Small intestine (tissue), 7 donors: ENCODE measurements around the gene CHIT1. TPM values are rescaled to one million over a fixed set of nuclear protein-coding genes. Genes with fewer than 3 reads are reported as not detected.

ENCODE experiments used
- DNase-seq, 2 donors: peaks; one replicate each; pipeline versions ENCODE4 v3.0.0 to v3.0.0-alpha.2; 2013
- FAIRE-seq: peaks from 2 replicates; lab custom pipeline; 2012; peaks lifted over from hg19 to GRCh38; lab: Jason Lieb, UNC
- H3K27ac ChIP-seq, 3 donors: one replicate each; pipeline ENCODE4 v1.5.1; 2013; ENCODE audit warnings: low read length in 2 of 3, mild to moderate bottlenecking in 2 of 3, control low read depth in 1 of 3, inconsistent platforms in 1 of 3, low read depth in 1 of 3, moderate library complexity in 1 of 3
- H3K27me3 ChIP-seq, 3 donors: one replicate each; pipeline ENCODE4 v1.6.1; 2013; ENCODE audit warnings: low read length in 3 of 3, inconsistent platforms in 1 of 3; ENCODE audit not compliant: control insufficient read depth in 3 of 3, insufficient read depth in 3 of 3
- H3K36me3 ChIP-seq, 3 donors: one replicate each; pipeline ENCODE4 v1.6.1; 2013; ENCODE audit warnings: low read length in 3 of 3, inconsistent platforms in 1 of 3, low read depth in 1 of 3, mild to moderate bottlenecking in 1 of 3, moderate library complexity in 1 of 3; ENCODE audit not compliant: control insufficient read depth in 3 of 3, insufficient read depth in 2 of 3
- H3K4me1 ChIP-seq, 3 donors: one replicate each; pipeline ENCODE4 v1.6.1; 2013; ENCODE audit warnings: low read length in 2 of 3, inconsistent platforms in 1 of 3, low read depth in 1 of 3, mild to moderate bottlenecking in 1 of 3, moderate library complexity in 1 of 3; ENCODE audit not compliant: control insufficient read depth in 3 of 3, insufficient read depth in 2 of 3
- H3K4me3 ChIP-seq, 3 donors: one replicate each; pipeline ENCODE4 v1.5.1; 2013; ENCODE audit warnings: low read length in 3 of 3, control low read depth in 1 of 3, inconsistent platforms in 1 of 3, low read depth in 1 of 3, mild to moderate bottlenecking in 1 of 3, moderate library complexity in 1 of 3
- H3K9me3 ChIP-seq, 2 donors: one replicate each; pipeline ENCODE4 v1.6.1; 2013; ENCODE audit warnings: low read depth in 1 of 2, low read length in 1 of 2; ENCODE audit not compliant: control insufficient read depth in 2 of 2, insufficient read depth in 1 of 2
- WGBS, 3 donors: extraction: QIAGEN DNeasy Blood & Tissue Kit; methylation state at CpG; one replicate each; pipeline ENCODE4 v1.1.7; 2013; 5-methylcytosine and 5-hydroxymethylcytosine counted together
- polyA plus RNA-seq, 4 donors: library from polyadenylated mRNA; stranded (reverse) in 3 of 4; unstranded in 1 of 4; fragments of 200-250 nt in 3 of 4; fragments of 120-200 nt in 1 of 4; gene quantifications; one replicate each; pipeline versions ENCODE4 v1.2.1 to v1.2.3, GENCODE V29; 2013
- donor health status: healthy with polysubstance abuse.
- donor health status: control.
- donor health status: control.
- donor health status: Bipolar disorder and iron deficiency.
- donor health status: healthy.

The CHIT1 gene
- polyA plus RNA-seq, 4 donors = 0.07 to 0.43 TPM; not detected in 2

- DNase-seq = no peak
- WGBS, 3 donors = 78 to 91% (median 91%) methylated on average over 6 of the region's 6 CpGs
- H3K27ac ChIP-seq = peak overlapping the region in 1 of 3 donors; percentile 67
- FAIRE-seq = no peak
- H3K4me3 ChIP-seq = no peak overlapping the region
- H3K36me3 ChIP-seq = no peaks in the 10 kb centered on the region
- H3K4me1 ChIP-seq = no peaks in the 10 kb centered on the region
- peaks cover 0 to 8% (median 0%) of the 10 kb centered on the region in 3 donors for H3K27me3 ChIP-seq
- no peaks in the 10 kb centered on the region for H3K9me3 ChIP-seq
Measured at GRCh38 chr1:203199481-203199815, 30.0 kb downstream of the CHIT1 start.

- Histone ChIP-seq H3K27ac (no peak overlapping the region), H3K4me1 (no peaks in the 10 kb centered on the region), H3K36me3 (no peaks in the 10 kb centered on the region), H3K4me3 (no peak overlapping the region), H3K9me3 (no peaks in the 10 kb centered on the region), H3K27me3 (peaks cover 0 to 8% (median 0%) of the 10 kb centered on the region in 3 donors)
- DNase-seq = no peak
- no peak for FAIRE-seq
- 72 to 88% (median 84%) methylated on average over 3 of the region's 3 CpGs for WGBS, 3 donors
Measured at GRCh38 chr1:203199002-203199401, 30.5 kb downstream of the CHIT1 start.

DNA sequence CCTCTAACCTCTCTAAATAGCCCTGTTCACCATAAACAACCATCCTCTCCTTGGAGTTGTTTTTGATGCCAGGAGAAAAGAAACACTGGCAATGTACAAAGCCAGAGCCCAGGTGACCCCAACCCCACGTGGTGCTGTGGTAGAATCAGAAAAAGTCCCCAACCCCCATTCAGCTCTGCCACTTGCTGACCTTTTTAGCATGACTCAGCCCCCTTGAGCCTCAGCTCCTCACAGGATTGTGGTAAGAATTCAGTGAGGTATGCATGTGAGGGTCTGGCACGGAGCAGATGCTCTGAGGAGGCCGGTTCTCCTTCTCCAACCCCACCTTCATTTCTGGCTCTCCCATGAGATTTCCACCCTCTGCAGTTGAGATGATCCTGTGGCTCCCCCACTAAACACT lies 31.8 kb downstream of the CHIT1 start:
- peaks cover 0 to 8% (median 0%) of the 10 kb centered on the region in 3 donors for H3K27me3 ChIP-seq
- no peak overlapping the region for H3K27ac ChIP-seq
- WGBS, 3 donors = 48 to 51% (median 48%) methylated on average over 3 of the region's 3 CpGs
- H3K36me3 ChIP-seq = no peaks in the 10 kb centered on the region
- DNase-seq (no peak), FAIRE-seq (no peak)
- no peak overlapping the region for H3K4me3 ChIP-seq
- H3K9me3 ChIP-seq = no peaks in the 10 kb centered on the region
- no peaks in the 10 kb centered on the region for H3K4me1 ChIP-seq

- WGBS, 3 donors = 79 to 97% (median 91%) methylated on average over 3 of the region's 3 CpGs
- H3K27ac ChIP-seq = peak overlapping the region in 1 of 3 donors; percentile 3
Measured at GRCh38 chr1:203196371-203196770, 33.1 kb downstream of the CHIT1 start.

DNA sequence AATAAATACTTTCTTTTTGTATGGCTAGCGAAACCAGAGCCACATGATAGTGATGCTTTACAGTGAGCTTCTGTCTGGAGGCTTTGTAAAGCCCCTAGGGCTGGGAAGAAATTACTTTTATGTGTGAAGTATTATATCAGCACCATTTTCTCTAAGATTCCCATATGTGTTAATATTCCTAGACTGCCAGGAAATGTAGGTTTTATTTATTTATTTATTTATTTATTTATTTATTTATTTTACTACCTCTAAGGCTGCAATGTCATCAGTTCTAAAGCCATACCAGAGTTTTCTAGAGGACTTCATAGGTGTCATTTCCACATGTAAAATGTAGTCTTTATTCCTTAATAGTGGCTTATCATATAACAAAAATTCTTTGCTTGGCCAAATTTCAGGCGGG lies 38.5 kb downstream of the CHIT1 start:
- Histone ChIP-seq H3K4me3 (no peak overlapping the region), H3K27ac (no peak overlapping the region), H3K27me3 (peaks cover 0 to 10% (median 0%) of the 10 kb centered on the region in 3 donors), H3K9me3 (no peaks in the 10 kb centered on the region), H3K36me3 (no peaks in the 10 kb centered on the region), H3K4me1 (no peaks in the 10 kb centered on the region)
- DNase-seq = no peak
- WGBS, 3 donors = 87 to 95% (median 92%) methylated on average over 2 of the region's 2 CpGs
- FAIRE-seq = no peak

More at GRCh38 chr1:203196371-203196770, 33.1 kb downstream of the CHIT1 start:
- FAIRE-seq (no peak), DNase-seq (no peak)
- H3K9me3 ChIP-seq = no peaks in the 10 kb centered on the region
- peaks cover 0 to 8% (median 0%) of the 10 kb centered on the region in 3 donors for H3K27me3 ChIP-seq
- H3K36me3 ChIP-seq = no peaks in the 10 kb centered on the region
- H3K4me1 ChIP-seq = no peaks in the 10 kb centered on the region
- no peak overlapping the region for H3K4me3 ChIP-seq

DNA sequence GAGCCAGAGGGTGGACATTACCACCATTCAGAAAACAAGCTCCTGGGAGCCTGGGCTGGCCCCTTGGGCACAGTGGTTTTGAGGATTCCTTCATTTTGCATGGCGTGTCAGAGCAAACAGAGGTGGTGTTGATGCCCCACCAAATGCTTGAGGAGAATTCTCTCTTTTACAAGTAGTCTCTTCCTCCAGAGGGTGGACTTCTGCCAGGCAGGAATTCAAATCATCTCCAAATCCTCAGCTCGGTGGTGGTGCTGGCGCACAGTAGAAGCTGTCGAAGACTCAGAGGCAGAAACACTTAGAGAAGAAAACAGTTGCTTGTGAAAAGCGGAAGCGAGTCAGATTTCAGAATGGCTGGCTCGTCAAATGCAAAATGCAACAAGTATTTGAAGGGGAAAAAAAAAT lies 39.5 kb downstream of the CHIT1 start:
- Histone ChIP-seq H3K4me3 (no peak overlapping the region), H3K4me1 (no peaks in the 10 kb centered on the region), H3K27me3 (peaks cover 0 to 10% (median 0%) of the 10 kb centered on the region in 3 donors), H3K36me3 (no peaks in the 10 kb centered on the region), H3K9me3 (no peaks in the 10 kb centered on the region), H3K27ac (no peak overlapping the region)
- no peak for FAIRE-seq
- DNase-seq = no peak
- 61 to 87% (median 72%) methylated on average over 7 of the region's 7 CpGs for WGBS, 3 donors

- WGBS, 3 donors = 51 to 70% (median 53%) methylated on average over 4 of the region's 4 CpGs
- no peak for FAIRE-seq
- Histone ChIP-seq H3K4me1 (no peaks in the 10 kb centered on the region), H3K4me3 (no peak overlapping the region), H3K36me3 (no peaks in the 10 kb centered on the region), H3K27ac (no peak overlapping the region), H3K9me3 (no peaks in the 10 kb centered on the region), H3K27me3 (peaks cover 0 to 10% (median 0%) of the 10 kb centered on the region in 3 donors)
- DNase-seq = no peak
Measured at GRCh38 chr1:203188686-203189232, 40.7 kb downstream of the CHIT1 start.

- H3K4me1 ChIP-seq = no peaks in the 10 kb centered on the region
- FAIRE-seq (no peak), DNase-seq (no peak)
- H3K9me3 ChIP-seq = no peaks in the 10 kb centered on the region
- 77 to 88% (median 83%) methylated on average over 3 of the region's 3 CpGs for WGBS, 3 donors
- peaks cover 0 to 10% (median 0%) of the 10 kb centered on the region in 3 donors for H3K27me3 ChIP-seq
- no peak overlapping the region for H3K4me3 ChIP-seq
- no peak overlapping the region for H3K27ac ChIP-seq
- no peaks in the 10 kb centered on the region for H3K36me3 ChIP-seq
Measured at GRCh38 chr1:203187689-203188264, 41.7 kb downstream of the CHIT1 start.

DNA sequence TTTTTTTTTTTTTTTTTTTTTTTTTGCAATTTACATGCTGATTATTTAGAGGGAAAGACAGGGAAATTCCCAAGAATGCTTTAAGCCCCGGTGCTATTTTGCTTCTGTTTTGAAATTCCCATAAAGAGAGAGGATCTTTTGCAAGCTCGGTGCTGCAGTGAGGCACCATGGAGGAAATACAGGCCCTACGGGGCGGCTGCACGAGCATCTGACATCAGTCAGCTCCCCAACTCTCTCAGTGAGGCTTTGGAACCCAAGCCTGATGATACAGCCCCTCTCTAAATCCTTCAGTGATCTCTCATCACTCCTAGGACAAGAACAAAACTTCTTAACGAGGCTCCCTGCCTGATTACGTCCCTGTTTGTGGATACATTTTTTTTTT lies 42.2 kb downstream of the CHIT1 start:
- Histone ChIP-seq H3K36me3 (no peaks in the 10 kb centered on the region), H3K4me3 (no peak overlapping the region), H3K9me3 (no peaks in the 10 kb centered on the region), H3K27ac (no peak overlapping the region), H3K4me1 (no peaks in the 10 kb centered on the region), H3K27me3 (peaks cover 0 to 10% (median 0%) of the 10 kb centered on the region in 3 donors)
- no peak for DNase-seq
- FAIRE-seq = no peak
- 59 to 74% (median 63%) methylated on average over 7 of the region's 7 CpGs for WGBS, 3 donors
